Fibroblast of mammary gland (primary cell): ENCODE results near the gene SMAD6.

Source experiments
- DNase-seq: peaks from one replicate; pipeline ENCODE4 v3.0.0-alpha.2; 2010; ENCODE audit warnings: low read depth
- H3K4me3 ChIP-seq: 2 replicates; pipeline ENCODE4 v1.5.1; 2011; ENCODE audit warnings: low read depth, mild to moderate bottlenecking, low read length, moderate library complexity; ENCODE audit not compliant: control insufficient read depth
- CTCF ChIP-seq: conservative IDR thresholded peaks from 2 replicates; pipeline ENCODE4 v1.5.1; 2011; ENCODE audit warnings: low read depth, low read length, inconsistent platforms; ENCODE audit not compliant: control insufficient read depth, insufficient read depth

SMAD6 gene

DNA sequence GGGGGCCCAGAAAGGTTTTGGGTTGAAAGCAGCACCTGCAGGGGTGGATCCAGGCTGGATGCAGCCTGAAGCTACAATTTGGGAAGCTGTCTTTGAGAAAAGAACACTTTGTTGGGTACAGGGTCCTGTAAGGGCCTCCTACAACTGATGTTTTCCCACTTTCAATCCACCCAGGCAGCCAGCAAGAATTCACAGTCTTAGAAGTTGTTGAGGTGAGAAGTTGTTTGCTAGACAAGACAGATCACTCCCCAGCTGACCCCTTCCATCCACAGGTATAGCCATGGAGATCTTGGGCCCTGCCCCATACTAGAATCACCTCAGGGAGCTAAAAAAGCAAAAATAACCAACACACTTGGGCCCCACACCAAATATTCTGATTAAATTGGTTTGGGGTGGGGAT is 10.3 kb upstream of the SMAD6 start:
- no peak for TF ChIP-seq CTCF
- H3K4me3 ChIP-seq: no peak overlapping the region
- DNase-seq: no peak

- no peak for TF ChIP-seq CTCF
- no peak for DNase-seq
- no peak overlapping the region for H3K4me3 ChIP-seq
Measured at GRCh38 chr15:66692391-66692790, 9.6 kb upstream of the SMAD6 start.

DNA sequence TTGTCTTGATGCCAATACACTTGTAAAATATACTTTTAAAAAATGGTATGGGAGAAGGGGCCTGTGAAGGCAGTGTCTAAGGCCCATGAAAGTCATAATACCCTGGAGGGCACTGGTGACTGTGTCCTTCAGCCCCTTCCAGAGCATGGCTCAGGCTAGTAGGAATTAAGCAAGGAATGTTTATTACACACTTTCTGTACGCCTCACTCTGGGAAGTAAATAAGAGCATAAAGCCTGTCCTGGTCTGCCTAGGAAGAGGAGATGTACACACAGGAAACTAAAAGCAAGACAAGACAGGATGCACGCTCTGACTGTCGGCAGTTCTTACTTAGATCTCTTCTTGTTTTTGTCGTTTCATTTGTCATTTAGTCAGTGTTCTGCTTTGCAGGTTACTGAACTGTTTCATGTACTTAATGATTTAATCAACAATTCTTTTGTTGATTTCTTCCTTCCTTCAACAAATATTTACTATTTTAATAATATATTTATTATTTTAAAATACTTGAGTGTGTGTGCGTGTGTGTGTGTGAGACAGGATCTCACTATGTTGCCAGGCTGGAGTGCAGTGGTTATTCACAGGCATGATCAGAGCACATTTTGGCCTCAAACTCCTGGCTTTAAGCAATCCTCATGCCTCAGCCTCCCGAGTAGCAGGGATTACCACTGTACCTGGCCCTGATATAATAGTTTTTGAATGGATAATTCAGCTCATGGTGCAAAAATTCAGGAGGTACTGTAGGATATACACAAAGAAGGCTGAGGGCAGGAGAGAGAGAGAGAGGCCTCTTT is 9.0 kb upstream of the SMAD6 start:
- no peak overlapping the region for H3K4me3 ChIP-seq
- no peak for TF ChIP-seq CTCF
- no peak for DNase-seq

DNA sequence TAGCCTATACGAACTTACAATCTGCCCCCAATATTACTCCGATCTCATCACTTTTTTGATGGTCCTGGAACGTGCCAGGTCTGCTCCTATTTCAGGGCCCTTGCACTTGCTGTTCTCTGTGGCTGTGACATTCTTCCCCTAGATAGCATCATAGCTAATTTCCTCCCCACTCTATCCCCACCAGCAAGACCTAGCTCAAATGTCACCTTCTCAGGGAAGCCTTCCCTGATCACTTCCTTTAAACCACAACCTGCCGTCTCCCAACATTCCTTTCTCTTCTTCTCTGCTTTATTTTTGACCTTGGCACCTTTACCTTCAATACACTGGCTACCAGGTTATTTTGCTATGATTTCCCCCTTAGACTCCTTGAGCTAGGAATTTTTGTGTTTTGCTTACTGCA is 5.3 kb upstream of the SMAD6 start:
- no peak for DNase-seq
- TF ChIP-seq CTCF: no peak
- H3K4me3 ChIP-seq: no peak overlapping the region

- TF ChIP-seq CTCF: peak; percentile 74
- no peak overlapping the region for H3K4me3 ChIP-seq
- peak; percentile 60 for DNase-seq
Measured at GRCh38 chr15:66698318-66698961, 3.6 kb upstream of the SMAD6 start.

- no peak for TF ChIP-seq CTCF
- no peak overlapping the region for H3K4me3 ChIP-seq
- DNase-seq: no peak
Measured at GRCh38 chr15:66698971-66699370, 3.1 kb upstream of the SMAD6 start.
